Hepatocyte (in vitro differentiated cells): ENCODE data around the gene HINT2. TPM values are rescaled to one million over a fixed set of nuclear protein-coding genes. Genes with fewer than 3 reads are reported as not detected.
A peak's percentile ranks its signal among the peaks of the same experiment; 100 is the strongest.

Experiments used
- DNase-seq: peaks from one replicate; pipeline ENCODE4 v3.0.0-alpha.2; 2016; ENCODE audit warnings: low spot score
- H2AFZ ChIP-seq: fragments of 200-600 bp; sonication (generic); 2 replicates; pipeline ENCODE4 v1.6.0; 2016; ENCODE audit warnings: antibody characterized with exemption, mild to moderate bottlenecking
- H3K27ac ChIP-seq: fragments of 200-600 bp; sonication (generic); 2 replicates; pipeline ENCODE4 v1.5.1; 2016; ENCODE audit warnings: mild to moderate bottlenecking
- H3K27me3 ChIP-seq: fragments of 200-600 bp; sonication (generic); 2 replicates; pipeline ENCODE4 v1.6.1; 2016
- H3K36me3 ChIP-seq: fragments of 200-600 bp; sonication (generic); replicated peaks from 2 replicates; pipeline ENCODE4 v1.5.1; 2016; ENCODE audit warnings: low read depth; ENCODE audit not compliant: insufficient read depth
- H3K4me1 ChIP-seq: fragments of 200-600 bp; sonication (generic); 2 replicates; pipeline ENCODE4 v1.5.1; 2016; ENCODE audit warnings: mild to moderate bottlenecking, moderate library complexity; ENCODE audit not compliant: insufficient read depth
- H3K4me2 ChIP-seq: fragments of 200-600 bp; sonication (generic); 2 replicates; pipeline ENCODE4 v1.6.0; 2016
- H3K4me3 ChIP-seq: fragments of 200-600 bp; sonication (generic); 2 replicates; pipeline ENCODE4 v1.5.1; 2016; ENCODE audit warnings: mild to moderate bottlenecking
- H3K79me2 ChIP-seq: fragments of 200-600 bp; sonication (generic); 2 replicates; pipeline ENCODE4 v1.6.0; 2017; ENCODE audit warnings: mild to moderate bottlenecking
- H3K9me2 ChIP-seq: fragments of 200-600 bp; sonication (generic); replicated peaks from 2 replicates; pipeline ENCODE4 v1.6.0; 2017; ENCODE audit warnings: mild to moderate bottlenecking; ENCODE audit not compliant: insufficient read depth
- H3K9me3 ChIP-seq: fragments of 200-600 bp; sonication (generic); 2 replicates; pipeline ENCODE4 v1.5.1; 2016; ENCODE audit warnings: low read depth, mild to moderate bottlenecking
- H4K20me1 ChIP-seq: fragments of 200-600 bp; sonication (generic); 2 replicates; pipeline ENCODE4 v1.6.0; 2016; ENCODE audit warnings: mild to moderate bottlenecking; ENCODE audit not compliant: insufficient read depth, poor library complexity, severe bottlenecking
- CTCF ChIP-seq: fragments of 200-600 bp; sonication (generic); IDR thresholded peaks from 2 replicates; pipeline ENCODE4 v1.5.1; 2016; ENCODE audit warnings: antibody characterized with exemption, mild to moderate bottlenecking; ENCODE audit not compliant: poor library complexity
- EZH2 ChIP-seq: fragments of 200-600 bp; sonication (generic); IDR thresholded peaks from 2 replicates; pipeline ENCODE4 v1.6.1; 2016; ENCODE audit warnings: antibody characterized with exemption, mild to moderate bottlenecking, borderline replicate concordance
- EZH2phosphoT487 ChIP-seq: fragments of 200-600 bp; sonication (generic); IDR thresholded peaks from one replicate; pipeline ENCODE4 v1.6.1; 2018; ENCODE audit warnings: antibody characterized with exemption, mild to moderate bottlenecking, low read depth, moderate library complexity; ENCODE audit not compliant: unreplicated experiment, severe bottlenecking
- WGBS: methylation state at CpG from one replicate; pipeline ENCODE4 v1.1.6; 2016; ENCODE audit warnings: low lambda C conversion rate; ENCODE audit errors: missing lambda C conversion rate; 5-methylcytosine and 5-hydroxymethylcytosine counted together
- polyA plus RNA-seq: library from polyadenylated mRNA; unstranded; fragments of >200 nt; fragmentation: Nextera tagmentation; extraction: Ambion mirVana; gene quantifications from 2 replicates; pipeline ENCODE4 v1.2.1, GENCODE V29; 2016
- total RNA-seq: library from RNA; depleted of rRNA; stranded (reverse); fragments of >200 nt; gene quantifications from 2 replicates; pipeline ENCODE4 v1.2.3, GENCODE V29; 2014

Gene HINT2
- total and polyA plus RNA-seq, 2 experiments from 2014 or later: 45.7 to 87.3 TPM

GRCh38 chr9:35827486-35827885 lies 12.6 kb upstream of the HINT2 start:
- no peak overlapping the region for H3K27ac ChIP-seq
- no peak for DNase-seq
- H2AFZ ChIP-seq: no peak overlapping the region
- no peaks in the 10 kb centered on the region for H3K27me3 ChIP-seq
- no peak overlapping the region for H3K4me2 ChIP-seq
- H3K4me3 ChIP-seq: no peak overlapping the region
- 81% methylated on average over 3 of the region's 3 CpGs for WGBS
- no peaks in the 10 kb centered on the region for H3K36me3 ChIP-seq
- H3K9me3 ChIP-seq: no peaks in the 10 kb centered on the region
- peaks cover 24% of the 10 kb centered on the region for H3K79me2 ChIP-seq
- no peaks in the 10 kb centered on the region for H3K9me2 ChIP-seq
- no peaks in the 10 kb centered on the region for H4K20me1 ChIP-seq
- peaks cover 22% of the 10 kb centered on the region for H3K4me1 ChIP-seq
- TF ChIP-seq EZH2phosphoT487 (no peak), CTCF (no peak), EZH2 (no peak)

GRCh38 chr9:35826071-35826701 lies 11.3 kb upstream of the HINT2 start:
- no peaks in the 10 kb centered on the region for H3K36me3 ChIP-seq
- H3K9me3 ChIP-seq: no peaks in the 10 kb centered on the region
- no peak overlapping the region for H3K4me2 ChIP-seq
- H3K4me3 ChIP-seq: no peak overlapping the region
- H4K20me1 ChIP-seq: no peaks in the 10 kb centered on the region
- peak; percentile 73 for DNase-seq
- H3K4me1 ChIP-seq: peaks cover 19% of the 10 kb centered on the region
- H3K27ac ChIP-seq: no peak overlapping the region
- H3K9me2 ChIP-seq: no peaks in the 10 kb centered on the region
- peaks cover 11% of the 10 kb centered on the region for H3K79me2 ChIP-seq
- WGBS: 55% methylated on average over 4 of the region's 4 CpGs
- H2AFZ ChIP-seq: peak overlapping the region; percentile 53
- no peaks in the 10 kb centered on the region for H3K27me3 ChIP-seq
- TF ChIP-seq EZH2 (no peak), CTCF (peak; percentile 72), EZH2phosphoT487 (no peak)

GRCh38 chr9:35822926-35823325 lies 8.1 kb upstream of the HINT2 start:
- H3K27ac ChIP-seq: no peak overlapping the region
- no peaks in the 10 kb centered on the region for H3K79me2 ChIP-seq
- H3K36me3 ChIP-seq: no peaks in the 10 kb centered on the region
- H3K9me2 ChIP-seq: no peaks in the 10 kb centered on the region
- H3K4me2 ChIP-seq: no peak overlapping the region
- no peaks in the 10 kb centered on the region for H3K27me3 ChIP-seq
- H3K4me3 ChIP-seq: no peak overlapping the region
- H3K4me1 ChIP-seq: no peaks in the 10 kb centered on the region
- H4K20me1 ChIP-seq: no peaks in the 10 kb centered on the region
- H3K9me3 ChIP-seq: no peaks in the 10 kb centered on the region
- H2AFZ ChIP-seq: no peak overlapping the region
- TF ChIP-seq EZH2 (no peak), EZH2phosphoT487 (no peak), CTCF (no peak)
- DNase-seq: no peak

- H3K36me3 ChIP-seq: no peaks in the 10 kb centered on the region
- no peaks in the 10 kb centered on the region for H3K9me3 ChIP-seq
- H2AFZ ChIP-seq: no peak overlapping the region
- H3K27ac ChIP-seq: no peak overlapping the region
- no peak overlapping the region for H3K4me3 ChIP-seq
- no peak overlapping the region for H3K4me2 ChIP-seq
- DNase-seq: no peak
- H3K27me3 ChIP-seq: no peaks in the 10 kb centered on the region
- H3K4me1 ChIP-seq: no peaks in the 10 kb centered on the region
- no peaks in the 10 kb centered on the region for H3K79me2 ChIP-seq
- H3K9me2 ChIP-seq: no peaks in the 10 kb centered on the region
- TF ChIP-seq EZH2phosphoT487 (no peak), EZH2 (no peak)
- no peaks in the 10 kb centered on the region for H4K20me1 ChIP-seq
Observed at GRCh38 chr9:35820076-35820475, 5.2 kb upstream of the HINT2 start.
